ENCODE results near the gene PLEKHH3. TPM values are rescaled to one million over a fixed set of nuclear protein-coding genes. Genes with fewer than 3 reads are reported as not detected.
A peak's percentile ranks its signal among the peaks of the same experiment; 100 is the strongest.

The PLEKHH3 gene
- total RNA-seq, 1 experiment from 2014 or later = 66.3 TPM

DNA sequence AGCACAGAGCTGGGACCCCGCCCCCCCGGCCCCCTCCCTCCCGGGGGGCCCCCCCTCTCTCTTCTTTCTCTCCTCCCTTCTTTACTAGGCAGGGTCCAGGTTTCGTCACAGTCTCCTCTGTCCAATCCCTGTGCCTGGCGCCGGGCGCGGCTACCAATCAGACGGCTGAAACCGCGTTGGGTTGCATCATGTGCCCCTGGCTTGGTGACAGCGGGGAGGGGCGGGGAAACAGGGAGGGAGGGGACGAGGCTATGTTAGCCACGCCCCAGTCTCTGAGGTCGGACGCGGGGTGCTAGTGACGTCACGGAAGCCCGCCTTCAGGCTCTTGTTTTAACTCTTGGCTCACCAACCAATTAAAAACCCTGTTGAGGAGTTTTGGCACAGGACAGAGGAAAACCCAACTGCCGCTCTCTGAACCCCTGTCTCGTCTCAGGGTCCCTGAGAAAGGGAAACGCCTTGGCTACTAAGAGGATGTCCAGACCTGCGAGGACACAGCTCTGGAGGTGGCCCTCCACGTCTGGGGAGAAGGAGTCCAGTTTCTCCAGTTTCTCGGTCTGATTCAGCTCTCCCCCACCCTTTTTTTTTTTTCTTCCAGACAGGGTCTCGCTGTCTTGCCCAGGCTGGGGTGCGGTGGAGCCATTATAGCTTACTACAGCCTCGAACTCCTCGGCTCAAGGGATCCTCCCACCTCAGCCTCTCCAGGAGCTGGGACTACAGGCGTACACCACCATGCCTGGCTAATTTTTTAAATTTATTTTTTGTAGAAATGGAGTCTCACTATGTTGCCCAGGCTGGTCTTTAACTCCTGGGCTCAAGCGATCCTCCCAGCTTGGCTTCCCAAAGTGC is 441 bp upstream of the PLEKHH3 start:
- intact Hi-C loops (cut with micrococcal nuclease) = loop anchor here (5.0 kb wide), 1 partner anchor 55 kb away; no protein-coding TSS in a partner anchor
- Histone ChIP-seq H3K4me2 (ENCODE audit: low read length) (peak overlapping the region; percentile 99), H2AFZ (ENCODE audit: low read depth, low read length, poor library complexity, severe bottlenecking) (no peak overlapping the region), H3K27me3 (ENCODE audit: insufficient read depth, low read length) (no peaks in the 10 kb centered on the region), H3K4me3 (replicated peaks in 1 of 2; ENCODE audit: low read depth in 1 of 2, low read length in 2 of 2) (peak overlapping the region; percentile 95 to 98), H3K79me2 (ENCODE audit: insufficient read depth, low read length) (peaks cover 38% of the 10 kb centered on the region), H3K9me2 (ENCODE audit: insufficient read depth) (no peaks in the 10 kb centered on the region), H3K9ac (ENCODE audit: low read length) (peak overlapping the region; percentile 95), H3K27ac (ENCODE audit: low read depth, low read length) (peak overlapping the region; percentile 96), H4K20me1 (ENCODE audit: insufficient read depth) (no peaks in the 10 kb centered on the region), H3K36me3 (ENCODE audit: control insufficient read depth in 1 of 2, insufficient read depth in 2 of 2, low read length in 2 of 2) (peaks cover 9 to 12% of the 10 kb centered on the region in 2 experiments; a peak in 3 of 4 replicates), H3K4me1 (ENCODE audit: control insufficient read depth in 1 of 2, insufficient read depth in 2 of 2, low read length in 2 of 2) (peaks cover 37 to 72% of the 10 kb centered on the region in 2 experiments), H3K9me3 (ENCODE audit: control insufficient read depth in 1 of 2, insufficient read depth in 1 of 2, low read depth in 1 of 2, low read length in 2 of 2) (no peaks in the 10 kb centered on the region)
- DNase-seq (ENCODE audit: low read depth, low spot score) (peak; percentile 99), ATAC-seq (peak; percentile 71)
- TF ChIP-seq SRF (IDR thresholded peaks at IDR 0.05; ENCODE audit: low read depth) (no peak), ZNF274 (IDR thresholded peaks at IDR 0.05; ENCODE audit: low read depth, low read length) (no peak), CEBPB (IDR thresholded peaks at IDR 0.05; ENCODE audit: low read depth) (peak; percentile 93), SP1 (IDR thresholded peaks at IDR 0.05; ENCODE audit: low read depth) (peak; percentile 95), POLR2AphosphoS5 (IDR thresholded peaks at IDR 0.05; ENCODE audit: low read depth, low read length) (peak; percentile 11; the same call in 1 of the 2 replicates)
- TF ChIP-seq, protein P1, sequence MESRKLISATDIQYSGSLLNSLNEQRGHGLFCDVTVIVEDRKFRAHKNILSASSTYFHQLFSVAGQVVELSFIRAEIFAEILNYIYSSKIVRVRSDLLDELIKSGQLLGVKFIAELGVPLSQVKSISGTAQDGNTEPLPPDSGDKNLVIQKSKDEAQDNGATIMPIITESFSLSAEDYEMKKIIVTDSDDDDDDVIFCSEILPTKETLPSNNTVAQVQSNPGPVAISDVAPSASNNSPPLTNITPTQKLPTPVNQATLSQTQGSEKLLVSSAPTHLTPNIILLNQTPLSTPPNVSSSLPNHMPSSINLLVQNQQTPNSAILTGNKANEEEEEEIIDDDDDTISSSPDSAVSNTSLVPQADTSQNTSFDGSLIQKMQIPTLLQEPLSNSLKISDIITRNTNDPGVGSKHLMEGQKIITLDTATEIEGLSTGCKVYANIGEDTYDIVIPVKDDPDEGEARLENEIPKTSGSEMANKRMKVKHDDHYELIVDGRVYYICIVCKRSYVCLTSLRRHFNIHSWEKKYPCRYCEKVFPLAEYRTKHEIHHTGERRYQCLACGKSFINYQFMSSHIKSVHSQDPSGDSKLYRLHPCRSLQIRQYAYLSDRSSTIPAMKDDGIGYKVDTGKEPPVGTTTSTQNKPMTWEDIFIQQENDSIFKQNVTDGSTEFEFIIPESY (IDR thresholded peaks at IDR 0.05; ENCODE audit: extremely low read depth, insufficient replicate concordance, low read length) = no peak
- TF ChIP-seq, protein P2, sequence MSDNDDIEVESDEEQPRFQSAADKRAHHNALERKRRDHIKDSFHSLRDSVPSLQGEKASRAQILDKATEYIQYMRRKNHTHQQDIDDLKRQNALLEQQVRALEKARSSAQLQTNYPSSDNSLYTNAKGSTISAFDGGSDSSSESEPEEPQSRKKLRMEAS (IDR thresholded peaks at IDR 0.05) = peak; percentile 58; the same call in 1 of the 2 replicates
- TSS peak; percentile 56 for BruUV-seq (replicated peaks)
- CTCF ChIA-PET = interaction anchor here (0.8 to 6.4 kb wide), 6 partner anchors 10 to 99 kb away, joined by 3 to 136 read pairs (median 4); partner anchors contain the start of genes PSMC3IP and TUBG2
- POLR2A ChIA-PET = interaction anchor here (1.3 to 3.6 kb wide), 5 partner anchors 10 to 639 kb away, joined by 3 to 16 read pairs (median 7); partner anchors contain the start of genes RETREG3 and TUBG1
- RAD21 ChIA-PET (ENCODE audit: low non-redundant PET in 1 of 2, low total read pairs in 2 of 2, uncharacterized antibody in 2 of 2, unreplicated experiment in 2 of 2) = interaction anchor here (0.7 to 1.7 kb wide), 5 partner anchors 49 to 99 kb away, joined by 3 to 6 read pairs (median 3); partner anchors contain the start of genes RETREG3 (in 1 of the 2) and TUBG1 (in 1 of the 2)

All from HCT116 (cell line).